Stimulated activated CD8-positive, alpha-beta memory T cell treated with anti-CD3 and anti-CD28 coated beads, Interleukin-4, amount 100 ng/mL, for 48 hours (primary cell): ENCODE data around the gene NKX6-1.

Experiments
- DNase-seq: peaks from one replicate; pipeline ENCODE4 v3.0.0-alpha.2; 2020

The NKX6-1 gene

GRCh38 chr4:84498935-84499623, at the start of gene NKX6-1:
TSS of gene NKX6-1 (minus strand) at chr4:84499292. CDS start at chr4:84498228, 1,064 bp downstream.
- DNase-seq = no peak

GRCh38 chr4:84547211-84547610, 48.1 kb upstream of the NKX6-1 start:
- no peak for DNase-seq

DNA sequence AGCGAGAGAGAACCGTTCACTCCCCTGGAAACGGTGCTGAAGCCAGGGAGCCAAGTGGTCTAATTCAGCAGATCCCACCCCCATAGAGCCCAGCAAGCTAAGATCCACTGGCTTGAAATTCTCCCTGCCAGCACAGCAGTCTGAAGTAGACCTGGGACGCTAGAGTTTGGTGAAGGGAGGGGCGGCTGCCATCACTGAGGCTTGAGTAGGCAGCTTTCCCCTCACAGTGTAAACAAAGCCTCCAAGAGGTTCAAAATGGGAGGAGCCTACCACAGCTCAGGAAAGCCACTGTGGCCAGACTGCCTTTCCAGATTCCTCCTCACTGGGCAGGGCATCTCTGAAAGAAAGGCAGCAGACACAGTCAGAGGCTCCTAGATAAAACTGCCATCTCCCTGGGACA, 46.0 kb upstream of the NKX6-1 start:
- no peak for DNase-seq

- DNase-seq = no peak
Measured at GRCh38 chr4:84535901-84536300, 36.8 kb upstream of the NKX6-1 start.

DNA sequence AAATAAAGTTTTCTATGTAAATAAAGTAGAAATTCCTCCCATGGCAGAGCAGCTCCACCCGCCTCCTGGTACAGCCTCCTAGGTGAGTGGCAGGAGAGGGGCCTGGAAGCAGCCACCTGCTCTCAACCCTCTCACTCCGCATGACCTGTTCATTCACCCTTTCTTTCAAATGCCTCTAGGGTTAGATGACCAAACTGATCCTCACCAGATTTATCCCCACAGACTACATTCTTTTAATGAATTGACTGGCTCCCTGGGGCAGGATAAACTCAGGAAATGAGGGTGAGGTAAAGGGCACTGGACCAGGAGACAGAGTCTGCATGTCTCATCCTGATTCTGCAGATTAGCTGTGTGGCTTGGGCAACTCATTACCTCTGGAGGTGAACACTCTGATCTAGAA, 32.6 kb upstream of the NKX6-1 start:
- DNase-seq = no peak

GRCh38 chr4:84530871-84531270, 31.8 kb upstream of the NKX6-1 start:
- no peak for DNase-seq

DNA sequence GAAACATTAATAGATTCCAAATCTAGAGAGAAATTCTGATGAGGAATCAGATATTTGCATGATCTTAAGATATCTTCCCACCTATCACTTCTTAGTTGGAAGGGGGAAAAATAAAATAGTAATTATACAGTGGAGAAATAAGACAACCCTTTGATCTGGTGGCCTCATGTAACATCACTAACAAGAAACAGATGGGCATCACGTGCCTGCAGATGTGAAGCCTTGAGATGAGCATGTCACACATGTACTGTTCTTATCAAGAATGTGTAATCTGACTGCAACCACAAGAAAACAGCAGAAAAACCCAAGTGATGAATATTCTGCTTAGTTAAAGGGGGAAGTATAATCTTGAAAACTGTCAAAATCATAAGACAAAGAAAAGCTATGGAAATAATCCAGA, 31.4 kb upstream of the NKX6-1 start:
- DNase-seq = no peak

DNA sequence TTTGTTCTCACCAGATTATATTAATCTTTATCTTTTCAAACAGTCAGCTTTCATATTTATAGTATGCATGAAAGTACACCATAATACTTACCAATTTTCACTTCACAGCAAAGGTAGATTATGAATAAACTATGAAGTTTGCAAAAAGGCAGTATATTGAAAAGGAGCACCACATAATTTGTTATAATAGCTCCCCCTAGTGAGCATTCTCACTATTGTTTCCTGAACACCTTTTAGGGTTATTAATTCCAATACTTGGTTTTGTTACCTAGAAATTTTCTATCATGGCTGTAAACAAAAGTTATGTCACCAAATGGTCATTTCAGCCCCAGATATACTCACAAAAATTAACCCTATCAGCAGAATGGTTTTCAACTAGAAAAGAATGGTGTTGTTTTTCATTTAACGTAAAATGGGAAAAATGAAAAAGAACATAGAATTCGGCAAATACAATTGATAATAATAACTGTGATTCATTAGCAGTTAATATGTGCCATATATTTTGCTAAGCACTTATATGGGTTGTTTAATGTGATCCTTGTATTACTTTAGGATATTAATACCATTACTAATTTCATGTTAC, 30.2 kb upstream of the NKX6-1 start:
- DNase-seq = no peak

- DNase-seq = no peak
Measured at GRCh38 chr4:84527391-84527790, 28.3 kb upstream of the NKX6-1 start.

- no peak for DNase-seq
Measured at GRCh38 chr4:84515075-84515474, 16.0 kb upstream of the NKX6-1 start.

DNA sequence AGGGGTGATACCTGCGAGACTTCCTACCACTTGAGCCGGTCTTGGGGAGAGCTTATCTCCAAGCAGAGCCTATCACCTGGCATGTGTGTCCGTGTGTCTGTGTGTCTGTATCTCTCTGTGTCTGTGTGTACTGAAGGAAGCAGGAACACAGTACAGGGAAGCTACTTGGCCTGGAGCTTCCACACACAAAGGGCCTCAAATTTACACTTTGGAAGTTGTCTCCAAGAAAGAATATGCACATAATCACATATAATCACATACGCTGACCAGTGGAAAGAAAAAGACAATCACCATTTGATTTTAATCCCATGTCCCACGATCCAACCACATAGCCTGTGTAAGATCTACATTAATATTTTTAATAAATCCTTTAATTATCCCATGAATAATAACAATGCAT, 13.2 kb upstream of the NKX6-1 start:
- no peak for DNase-seq

DNA sequence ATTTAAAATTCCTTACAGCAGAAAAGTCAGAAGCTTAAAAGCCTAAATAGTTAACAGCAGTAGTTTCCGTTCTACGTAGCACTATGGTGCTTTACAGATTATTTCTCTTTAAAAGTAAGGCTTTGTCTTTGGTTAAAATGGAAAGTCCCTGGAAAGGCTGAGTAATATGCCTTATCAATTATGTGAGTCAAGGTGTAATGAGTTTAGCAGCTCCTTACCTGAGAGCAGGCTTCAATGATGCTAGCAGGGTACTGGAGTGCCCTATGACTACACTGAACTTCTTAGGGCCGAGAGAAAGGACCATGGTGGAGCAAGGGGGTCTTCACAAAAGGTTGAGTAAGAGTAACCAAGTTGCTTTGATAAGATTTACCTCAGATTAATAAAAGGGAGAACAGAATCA, 12.6 kb upstream of the NKX6-1 start:
- no peak for DNase-seq

DNA sequence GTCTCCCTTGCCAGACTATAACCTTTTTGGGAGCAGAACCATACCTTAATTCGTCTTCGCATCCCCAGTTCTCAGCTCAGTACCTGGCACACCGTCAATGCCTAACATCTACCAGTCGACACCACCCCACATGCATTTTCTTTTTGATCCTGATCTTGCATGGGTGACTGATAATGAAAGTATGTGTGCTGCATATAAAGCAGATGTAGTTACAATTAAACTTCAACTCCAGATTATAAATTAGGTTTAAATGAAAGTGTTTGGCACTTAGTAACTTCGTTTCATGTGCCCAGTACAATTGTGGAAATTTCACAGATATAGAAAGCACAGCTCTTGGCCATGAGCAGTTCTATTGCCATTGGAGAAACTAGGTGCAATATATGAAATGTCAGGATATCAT, 8.8 kb upstream of the NKX6-1 start:
- DNase-seq = no peak

DNA sequence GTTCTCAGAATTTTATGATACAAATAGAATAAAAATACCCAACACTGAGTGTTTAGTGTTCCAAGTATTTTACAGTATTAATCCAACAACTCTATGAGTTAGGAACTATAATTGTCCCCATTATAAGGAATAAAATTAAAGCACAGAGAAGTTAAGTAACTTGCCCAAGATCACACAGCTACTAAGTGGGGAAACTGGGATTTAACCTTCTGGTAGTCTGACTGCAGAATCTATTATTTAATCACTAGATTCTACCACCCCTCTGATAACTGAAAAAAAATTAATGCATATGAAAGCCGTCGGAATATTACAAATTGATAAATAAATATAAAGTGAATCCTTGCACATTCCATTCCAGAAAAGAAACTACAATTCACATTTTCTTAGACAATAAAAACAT, 5.7 kb upstream of the NKX6-1 start:
- no peak for DNase-seq

DNA sequence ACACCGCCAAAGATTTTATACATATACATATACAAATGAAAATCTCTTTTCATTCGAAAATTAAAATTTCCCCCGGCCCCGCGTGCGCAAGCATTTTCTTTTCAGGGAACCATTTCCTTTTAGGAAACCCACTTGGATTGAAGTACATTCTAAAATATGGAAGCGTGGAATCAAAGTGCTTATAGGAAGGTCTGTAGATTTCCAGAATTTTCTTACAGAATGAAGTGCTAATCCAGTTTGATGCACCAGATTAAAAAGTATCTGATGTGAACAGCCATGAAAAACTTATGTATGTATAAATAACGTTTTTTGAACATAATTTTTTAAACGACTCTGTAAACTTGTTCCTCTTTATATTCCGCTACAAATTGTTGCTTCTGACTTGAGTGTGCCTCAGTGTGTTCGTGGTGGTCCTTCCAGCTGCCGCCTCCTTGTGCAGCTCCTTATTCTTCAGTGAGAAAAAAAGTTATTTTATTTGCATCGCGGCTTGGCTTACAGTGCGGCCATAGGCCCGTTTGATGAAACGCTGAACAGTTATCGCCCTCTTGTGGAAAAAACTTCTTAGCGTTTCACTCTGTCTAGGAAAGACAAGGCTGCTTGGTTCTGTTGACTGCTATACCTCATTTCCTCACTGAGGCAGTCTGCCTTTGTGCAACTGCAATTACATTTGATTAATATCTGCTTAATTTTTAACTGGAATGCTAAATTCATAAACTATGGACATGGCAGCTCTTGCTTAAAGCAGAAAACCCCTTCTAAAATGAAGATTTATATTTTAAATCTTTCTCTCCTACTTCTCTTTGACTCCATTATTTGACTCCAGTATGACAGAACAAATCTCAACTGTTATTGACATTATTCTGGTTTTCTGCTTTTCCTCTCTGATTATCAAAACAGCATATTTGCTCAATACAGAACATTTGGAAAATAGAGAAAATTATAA, 4.7 kb upstream of the NKX6-1 start:
- no peak for DNase-seq

GRCh38 chr4:84502955-84503373, 3.9 kb upstream of the NKX6-1 start:
- no peak for DNase-seq

DNA sequence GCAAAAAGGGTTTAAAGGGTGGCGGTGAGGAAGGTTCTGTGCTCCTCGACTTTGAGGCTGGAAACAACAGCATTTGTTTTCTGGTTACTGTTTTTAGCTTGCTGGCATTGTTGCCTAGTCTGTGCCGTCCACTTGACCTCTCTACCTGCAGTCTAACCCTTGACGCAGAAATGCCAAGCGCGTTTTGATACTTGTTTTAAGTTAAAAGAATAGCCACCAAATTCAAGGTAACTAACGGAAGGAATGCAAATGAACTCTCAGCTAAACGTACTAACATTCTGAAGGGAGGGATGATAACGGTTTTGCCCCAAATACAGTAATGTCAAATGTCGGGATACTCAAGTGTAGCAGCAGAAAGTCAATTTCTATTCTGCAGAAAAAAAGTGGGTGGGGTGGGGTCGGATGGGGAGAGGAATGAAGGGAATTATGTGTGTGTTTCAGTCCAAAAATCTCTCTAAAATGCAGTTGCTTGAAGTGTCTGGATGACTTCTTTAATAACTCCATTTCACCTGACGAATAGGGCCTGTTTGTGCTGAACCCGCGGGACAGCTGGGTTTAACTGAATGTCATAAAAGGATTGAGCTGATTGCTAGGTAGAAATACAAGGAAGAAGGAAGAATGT, 3.4 kb upstream of the NKX6-1 start:
- no peak for DNase-seq

DNA sequence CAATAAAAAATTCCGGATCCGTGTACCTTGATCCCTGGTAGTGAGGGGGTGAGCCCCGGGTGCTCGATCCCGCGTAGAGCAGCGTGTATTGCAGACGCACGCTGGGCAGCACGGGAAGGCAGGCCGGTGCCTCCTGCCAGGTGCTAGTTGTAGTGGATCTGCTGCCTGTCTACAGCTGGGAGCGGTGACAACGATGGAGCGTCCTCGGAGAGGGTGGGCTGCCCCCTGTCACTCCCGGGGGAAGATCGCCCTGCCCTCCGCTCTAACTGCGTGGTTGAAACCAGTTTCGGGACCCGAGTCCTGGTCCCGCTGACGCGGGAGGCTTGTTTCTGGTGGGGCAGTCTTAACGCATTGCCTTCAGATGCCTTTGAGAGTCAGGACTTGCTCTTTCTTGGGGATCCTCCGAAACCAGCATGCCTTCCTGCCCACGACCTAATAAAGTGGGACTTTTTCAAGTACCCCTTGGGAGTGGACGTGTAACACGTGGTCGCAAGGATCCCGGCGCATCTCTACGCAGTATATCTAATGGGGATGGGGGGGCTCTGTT, 2.7 kb upstream of the NKX6-1 start:
- DNase-seq = no peak

GRCh38 chr4:84501202-84501503, 2.1 kb upstream of the NKX6-1 start:
- no peak for DNase-seq

DNA sequence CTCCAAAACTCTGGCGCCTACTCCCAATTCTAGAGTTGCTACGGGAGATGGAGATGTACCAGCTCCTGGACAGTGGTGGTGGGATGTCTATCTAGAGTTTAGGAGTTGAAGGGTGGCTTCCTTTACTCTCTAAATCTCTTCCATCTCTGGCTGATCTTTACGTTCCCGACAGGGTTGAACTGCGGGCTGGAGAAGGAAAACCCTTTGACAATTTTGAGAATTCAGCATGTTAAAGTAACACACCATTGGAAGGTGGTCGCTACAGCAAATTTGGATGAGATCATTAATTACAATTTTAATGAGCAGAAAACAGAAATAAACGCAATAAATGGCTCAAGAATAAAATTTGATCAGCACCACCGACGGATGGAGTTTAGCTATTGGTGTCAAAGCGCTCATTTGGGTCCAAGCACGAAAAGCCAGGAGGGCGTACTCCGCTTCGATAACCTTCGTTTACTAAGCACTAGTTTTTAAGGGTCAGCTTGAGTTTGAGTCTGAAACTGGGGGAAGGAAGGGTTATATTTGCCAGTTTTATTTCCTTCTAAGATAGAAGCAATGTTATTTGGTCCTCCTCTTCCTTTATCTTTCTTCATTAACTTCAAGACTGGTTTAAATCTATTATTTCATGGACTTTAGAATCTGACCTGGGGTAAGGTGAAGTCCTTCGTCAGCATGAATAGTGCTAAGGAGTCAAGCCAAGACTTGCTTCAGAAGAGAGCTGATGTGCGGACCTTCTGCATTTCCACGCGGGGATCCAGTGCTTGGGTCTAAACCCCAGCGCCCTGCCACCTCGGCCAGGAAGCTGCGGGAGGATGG, 1.5 kb upstream of the NKX6-1 start:
- DNase-seq = no peak

- no peak for DNase-seq
Measured at GRCh38 chr4:84499624-84499982, 511 bp upstream of the NKX6-1 start.

DNA sequence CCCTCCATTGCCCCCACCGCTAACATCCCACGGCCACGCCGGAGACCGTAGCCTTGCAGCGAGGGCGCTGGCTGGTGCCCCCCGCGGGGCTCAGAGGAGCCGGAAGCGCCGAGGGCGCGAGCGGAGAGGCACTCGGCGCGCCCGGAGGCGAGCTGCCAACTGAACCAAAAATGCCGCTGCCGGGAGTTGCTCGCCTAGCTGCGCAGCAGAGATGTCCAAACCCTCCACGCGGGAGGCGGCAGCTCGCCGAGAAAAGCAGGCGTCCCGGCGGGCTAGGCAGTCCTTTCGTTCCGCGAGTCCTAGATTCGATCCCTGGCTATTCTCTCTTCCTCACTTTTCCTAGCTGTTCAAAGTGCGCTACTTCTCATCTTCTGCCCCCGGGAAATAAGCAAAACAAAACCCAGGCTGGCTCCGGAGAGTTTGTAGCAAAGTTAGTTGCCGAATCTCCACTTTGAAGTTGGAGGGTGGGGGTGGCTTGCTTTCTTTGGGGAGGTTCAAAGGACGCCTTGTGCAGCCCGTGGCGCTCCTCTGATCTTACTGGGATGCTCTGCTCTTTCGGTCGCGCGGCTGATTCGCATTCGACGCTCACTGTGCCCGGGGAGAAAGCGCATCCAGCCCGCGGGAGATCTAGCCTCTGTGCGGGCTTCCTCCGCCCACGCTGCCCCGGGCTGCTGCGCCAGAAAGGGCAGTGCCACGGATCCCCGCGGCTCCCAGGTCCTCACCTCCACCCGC, 723 bp downstream of the NKX6-1 start:
- DNase-seq = no peak
